Tibial nerve (tissue), 4 donors: ENCODE measurements around the gene PNPLA4.

Experiments
- CTCF ChIP-seq, 5 experiments: fragments of 200-600 bp in 3 of 5; fragments of 450-650 bp in 2 of 5; sonication (generic) in 3 of 5; IDR thresholded peaks; one replicate each; pipeline ENCODE4 v1.5.1; 2016 to 2019; ENCODE audit warnings: antibody characterized with exemption in 5 of 5, mild to moderate bottlenecking in 3 of 5, moderate library complexity in 2 of 5
- EP300 ChIP-seq, 2 donors: sonication (generic); formaldehyde crosslinking; IDR thresholded peaks; one replicate each; pipeline ENCODE4 v1.6.1; 2017; ENCODE audit warnings: antibody characterized with exemption in 2 of 2, mild to moderate bottlenecking in 1 of 2
- POLR2A ChIP-seq, 2 donors: fragments of 450-650 bp; IDR thresholded peaks; one replicate each; pipeline ENCODE4 v1.6.1; 2017; ENCODE audit warnings: antibody characterized with exemption in 2 of 2, mild to moderate bottlenecking in 2 of 2, moderate library complexity in 2 of 2

DNA sequence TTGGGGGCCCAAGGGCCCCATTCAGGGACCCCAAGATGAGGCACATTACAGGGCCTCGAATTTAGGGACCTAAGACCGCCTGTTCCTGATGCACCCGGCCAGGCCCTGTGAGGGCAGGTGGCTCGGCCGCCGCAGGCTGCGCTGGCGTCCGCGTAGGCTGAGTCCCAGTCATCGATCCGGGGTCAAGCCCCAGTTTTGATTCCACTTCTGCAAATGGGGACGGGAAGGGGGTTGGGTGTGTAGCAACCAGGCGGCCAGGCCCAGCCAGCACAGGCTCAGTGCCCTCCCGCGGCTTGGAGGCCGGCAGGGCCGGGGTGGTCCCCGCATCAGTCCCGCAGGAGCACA is 327 bp downstream of the PNPLA4 start:
- TF ChIP-seq CTCF (IDR thresholded peaks at IDR 0.05) (no peak), POLR2A (IDR thresholded peaks at IDR 0.05) (no peak), EP300 (IDR thresholded peaks at IDR 0.05) (no peak)
